ENCODE data around the gene CALD1.

- no peak for TF ChIP-seq CTCF (IDR thresholded peaks at IDR 0.05; ENCODE audit: low read length)
- no peak for TF ChIP-seq EZH2 (IDR thresholded peaks at IDR 0.05; ENCODE audit: borderline replicate concordance, low read length)
Measured at GRCh38 chr7:134778941-134779740, at the start of gene CALD1.

Measured in OCI-LY1 (cell line).